ENCODE results near the gene LRP8. TPM values are rescaled to one million over a fixed set of nuclear protein-coding genes. Genes with fewer than 3 reads are reported as not detected.

LRP8 gene
- total and polyA plus RNA-seq, 5 experiments from 2014 or later: 0.75 to 11.7 (median 1.4) TPM

DNA sequence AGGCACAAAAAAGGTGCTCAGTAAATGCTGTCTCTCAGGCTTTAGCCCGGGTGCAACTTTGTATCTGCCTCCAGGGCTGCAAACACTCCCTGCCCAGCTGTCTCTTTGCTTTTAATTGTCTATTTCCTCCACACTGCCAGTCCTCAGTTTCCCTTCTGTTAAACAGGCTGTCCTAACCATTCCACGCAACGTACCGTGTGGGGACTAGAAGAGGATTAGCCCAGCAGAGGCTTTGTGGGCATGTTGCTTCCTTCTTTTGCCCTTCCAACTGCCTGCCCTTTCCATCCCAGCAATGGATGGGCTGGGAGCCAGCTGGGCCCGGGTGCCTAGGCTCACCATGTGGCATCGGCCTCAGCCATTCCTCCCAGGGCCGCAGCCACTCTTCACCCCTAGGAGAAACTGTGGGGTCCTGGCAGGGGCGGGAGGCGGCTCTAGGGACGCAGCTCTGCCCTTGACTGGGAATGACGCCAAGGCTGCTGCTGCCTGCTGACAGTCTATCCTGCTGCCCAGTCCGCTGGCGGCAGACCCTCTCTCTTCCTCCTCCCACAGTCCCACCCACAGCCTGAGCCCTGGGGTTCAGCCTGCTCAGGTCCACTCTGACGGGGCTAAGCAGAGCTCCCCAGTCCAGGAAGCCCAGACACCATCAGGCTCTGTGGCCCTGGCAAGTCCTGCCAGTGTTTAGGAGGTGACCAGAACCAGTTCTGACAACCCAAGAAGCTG, 40.6 kb upstream of the LRP8 start:
- peak overlapping the region; percentile 80 to 95 (median 88) for H3K4me3 Mint-ChIP-seq
- peak overlapping the region; percentile 86 to 96 (median 92) for H3K27ac Mint-ChIP-seq
- H3K36me3 Mint-ChIP-seq: no peaks in the 10 kb centered on the region
- DNase-seq (no peak), ATAC-seq (no peak)
- peaks cover 14 to 40% (median 26%) of the 10 kb centered on the region in 4 donors for H3K4me1 Mint-ChIP-seq
- POLR2A ChIA-PET: interaction anchor here (0.6 to 1.3 kb wide), 3 partner anchors 10 to 45 kb away, joined by 4 read pairs; no protein-coding TSS in a partner anchor
- H3K9me3 Mint-ChIP-seq: no peaks in the 10 kb centered on the region
- no peaks in the 10 kb centered on the region for H3K27me3 Mint-ChIP-seq

DNA sequence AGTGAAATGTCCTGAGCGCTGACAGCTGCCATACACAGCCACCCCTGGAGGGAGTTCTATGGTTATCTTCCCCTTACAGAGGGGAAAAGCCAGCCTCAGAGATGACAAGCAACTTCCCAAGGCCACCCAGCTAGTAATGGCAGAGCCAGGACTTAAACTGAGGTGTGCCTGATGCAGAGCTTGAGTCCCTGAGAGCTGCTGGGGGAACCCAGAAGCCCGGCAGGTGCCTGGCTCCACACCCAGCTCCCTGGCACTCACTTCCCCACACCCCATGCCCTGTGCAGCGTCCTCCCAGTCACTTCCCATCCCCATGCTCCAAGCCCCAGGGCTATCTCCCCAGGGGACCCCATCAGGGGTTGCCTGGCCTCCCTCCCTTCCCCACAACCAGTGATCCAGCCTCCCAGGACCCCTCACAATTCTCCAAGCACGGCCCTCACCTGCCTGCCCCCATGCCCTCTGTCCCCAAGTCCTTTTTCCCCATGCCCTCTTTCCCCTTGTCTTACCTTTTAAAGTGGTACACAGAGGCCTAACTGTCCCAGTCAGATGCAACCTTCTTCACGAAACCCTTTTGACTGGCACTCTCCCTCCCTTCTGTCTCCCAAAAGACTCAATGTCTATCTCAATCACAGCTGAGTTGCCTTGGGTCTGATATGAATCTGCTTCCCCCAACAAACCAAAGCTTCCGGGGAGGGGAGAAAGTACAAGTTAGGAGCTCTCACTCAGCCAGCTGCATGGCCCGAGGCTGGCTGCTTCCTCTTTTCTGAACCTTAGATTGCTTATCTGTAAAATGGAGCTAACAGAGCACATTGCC, 39.8 kb upstream of the LRP8 start:
- DNase-seq (peak in 5 of 10 donors; percentile 12 to 42 (median 36)), ATAC-seq (peak; percentile 91 to 92)
- Mint-ChIP-seq H3K4me3 (peak overlapping the region; percentile 80 to 95 (median 88)), H3K9me3 (no peaks in the 10 kb centered on the region), H3K4me1 (peaks cover 15 to 40% (median 26%) of the 10 kb centered on the region in 4 donors), H3K27me3 (peaks cover 0 to 3% (median 0%) of the 10 kb centered on the region in 5 donors), H3K27ac (peak overlapping the region; percentile 86 to 96 (median 92)), H3K36me3 (no peaks in the 10 kb centered on the region)
- POLR2A ChIA-PET: interaction anchor here (0.6 to 1.3 kb wide), 3 partner anchors 10 to 45 kb away, joined by 4 read pairs; no protein-coding TSS in a partner anchor

- no peaks in the 10 kb centered on the region for H3K36me3 Mint-ChIP-seq
- H3K9me3 Mint-ChIP-seq: no peaks in the 10 kb centered on the region
- no peak for DNase-seq
- no peak for ATAC-seq
- peak overlapping the region in 9 of 10 donors; percentile 80 to 95 (median 89) for H3K4me3 Mint-ChIP-seq
- peaks cover 0 to 3% (median 0%) of the 10 kb centered on the region in 5 donors for H3K27me3 Mint-ChIP-seq
- POLR2A ChIA-PET: interaction anchor here (1.3 kb wide), 1 partner anchor 41 kb away, joined by 4 read pairs; no protein-coding TSS in a partner anchor
- H3K27ac Mint-ChIP-seq: peak overlapping the region in 5 of 10 donors; percentile 20 to 94 (median 86)
- peaks cover 15 to 40% (median 26%) of the 10 kb centered on the region in 4 donors for H3K4me1 Mint-ChIP-seq
These were observed 39.1 kb upstream of the LRP8 start for GRCh38 chr1:53366901-53367502.

DNA sequence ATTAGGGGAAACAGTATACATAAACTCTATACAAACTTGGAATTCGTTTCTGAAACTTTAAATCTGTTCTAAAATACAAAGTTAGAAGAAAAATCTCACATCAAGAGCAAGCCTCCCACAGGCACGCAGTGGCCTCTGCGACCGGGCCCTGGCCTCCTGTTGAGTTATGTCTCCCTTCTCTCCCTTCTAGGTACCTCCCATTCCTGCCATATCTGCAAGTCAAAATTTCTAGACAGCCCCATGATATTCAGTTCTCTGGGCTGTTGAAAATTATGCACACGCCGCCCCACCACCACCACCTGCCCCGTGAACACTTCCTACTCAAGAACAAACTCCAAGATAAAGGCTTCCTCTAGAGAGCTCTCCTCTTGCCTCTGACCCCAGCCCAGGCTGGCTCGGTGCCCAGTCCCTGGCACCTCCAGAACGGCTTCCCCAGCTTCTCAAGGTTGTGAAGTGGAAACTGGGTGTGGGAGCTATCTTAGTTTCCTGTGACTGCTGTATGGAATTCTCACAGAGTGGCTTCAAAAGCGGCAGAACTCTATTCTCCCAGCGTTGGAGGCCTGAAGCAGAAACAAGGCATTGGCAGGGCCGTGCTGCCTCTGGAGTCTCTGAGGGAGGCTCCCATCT, 37.7 kb upstream of the LRP8 start:
- peak overlapping the region in 2 of 10 donors; percentile 17 to 53 for H3K27ac Mint-ChIP-seq
- H3K4me1 Mint-ChIP-seq: peaks cover 15 to 40% (median 26%) of the 10 kb centered on the region in 4 donors
- no peaks in the 10 kb centered on the region for H3K9me3 Mint-ChIP-seq
- no peaks in the 10 kb centered on the region for H3K36me3 Mint-ChIP-seq
- peak overlapping the region in 1 of 10 donors; percentile 19 for H3K4me3 Mint-ChIP-seq
- POLR2A ChIA-PET: interaction anchor here (0.7 kb wide), 1 partner anchor 48 kb away, joined by 3 read pairs; no protein-coding TSS in a partner anchor
- H3K27me3 Mint-ChIP-seq: peaks cover 0 to 3% (median 0%) of the 10 kb centered on the region in 5 donors
- DNase-seq: no peak
- ATAC-seq: no peak

- Mint-ChIP-seq H3K4me3 (no peak overlapping the region), H3K27ac (peak overlapping the region in 3 of 10 donors; percentile 62 to 79 (median 76)), H3K4me1 (peaks cover 9 to 30% (median 16%) of the 10 kb centered on the region in 4 donors), H3K9me3 (peaks cover 0 to 11% (median 3%) of the 10 kb centered on the region in 9 donors), H3K36me3 (peaks cover 0 to 5% (median 4%) of the 10 kb centered on the region in 3 donors), H3K27me3 (peaks cover 0 to 7% (median 0%) of the 10 kb centered on the region in 5 donors)
- POLR2A ChIA-PET: no interaction called here
- ATAC-seq (no peak), DNase-seq (peak in 1 of 10 donors; percentile 6)
These were observed 35.2 kb upstream of the LRP8 start for GRCh38 chr1:53362851-53363642.

DNA sequence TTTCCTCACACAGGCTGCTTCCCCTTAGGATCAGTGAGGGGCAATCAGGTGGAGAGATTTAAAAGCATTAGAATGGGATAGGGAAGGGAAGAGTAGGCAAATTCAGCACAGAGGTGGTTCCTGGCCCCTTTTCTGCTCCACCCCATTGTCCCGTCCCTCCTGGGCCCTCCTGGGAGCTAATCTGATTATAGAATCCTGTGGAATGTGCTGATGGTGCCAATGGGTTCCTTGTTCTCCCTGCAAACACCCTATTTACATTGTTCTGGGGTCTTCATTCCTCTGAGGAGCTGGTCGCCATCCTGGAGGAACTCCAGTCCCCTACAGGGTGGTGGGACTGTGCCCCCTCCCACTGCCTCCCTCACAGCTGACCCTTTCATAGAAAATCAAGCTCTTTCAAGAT, 34.4 kb upstream of the LRP8 start:
- H3K4me3 Mint-ChIP-seq: no peak overlapping the region
- ATAC-seq (no peak), DNase-seq (peak in 1 of 10 donors; percentile 4)
- H3K27ac Mint-ChIP-seq: peak overlapping the region in 1 of 10 donors; percentile 76
- peaks cover 0 to 7% (median 0%) of the 10 kb centered on the region in 5 donors for H3K27me3 Mint-ChIP-seq
- POLR2A ChIA-PET: no interaction called here
- peaks cover 0 to 5% (median 4%) of the 10 kb centered on the region in 3 donors for H3K36me3 Mint-ChIP-seq
- peaks cover 0 to 12% (median 3%) of the 10 kb centered on the region in 9 donors for H3K9me3 Mint-ChIP-seq
- peaks cover 3 to 22% (median 9%) of the 10 kb centered on the region in 4 donors for H3K4me1 Mint-ChIP-seq

DNA sequence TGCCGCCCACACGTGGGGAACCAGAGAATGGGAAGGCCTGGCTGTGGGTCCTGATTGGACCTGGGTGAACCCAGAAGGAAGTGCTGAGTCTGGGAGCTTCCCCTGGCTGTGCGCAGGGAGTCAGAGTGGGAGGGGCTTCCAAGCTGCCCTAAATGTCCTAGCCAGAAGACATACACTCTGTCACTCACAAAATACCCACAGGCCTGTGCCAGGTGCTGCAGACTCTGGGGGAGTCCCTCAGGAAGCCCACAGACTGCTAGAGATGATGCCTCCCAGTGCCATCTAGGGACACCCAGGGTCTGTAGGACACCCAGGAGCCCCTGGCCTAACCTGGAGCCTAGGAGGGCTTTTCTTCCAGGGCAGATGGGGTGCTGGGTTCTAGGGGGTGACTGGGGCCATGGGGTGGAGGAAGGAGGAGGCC, 33.7 kb upstream of the LRP8 start:
- peaks cover 0 to 11% (median 11%) of the 10 kb centered on the region in 3 donors for H3K36me3 Mint-ChIP-seq
- peaks cover 0 to 7% (median 0%) of the 10 kb centered on the region in 5 donors for H3K27me3 Mint-ChIP-seq
- ATAC-seq (no peak), DNase-seq (no peak)
- no peak overlapping the region for H3K4me3 Mint-ChIP-seq
- H3K4me1 Mint-ChIP-seq: peaks cover 3 to 16% (median 5%) of the 10 kb centered on the region in 4 donors
- peaks cover 5 to 19% (median 9%) of the 10 kb centered on the region in 9 donors for H3K9me3 Mint-ChIP-seq
- no peak overlapping the region for H3K27ac Mint-ChIP-seq
- POLR2A ChIA-PET: no interaction called here

GRCh38 chr1:53359934-53360276, 32.0 kb upstream of the LRP8 start:
- Mint-ChIP-seq H3K9me3 (peaks cover 5 to 29% (median 12%) of the 10 kb centered on the region in 9 donors), H3K4me3 (no peak overlapping the region), H3K36me3 (peaks cover 0 to 17% (median 11%) of the 10 kb centered on the region in 3 donors), H3K27ac (no peak overlapping the region), H3K27me3 (peaks cover 0 to 7% (median 0%) of the 10 kb centered on the region in 5 donors), H3K4me1 (peaks cover 0 to 4% (median under 1%) of the 10 kb centered on the region in 4 donors)
- no peak for ATAC-seq
- POLR2A ChIA-PET: no interaction called here
- no peak for DNase-seq

- POLR2A ChIA-PET: no interaction called here
- H3K4me1 Mint-ChIP-seq: peaks cover 0 to 2% (median under 1%) of the 10 kb centered on the region in 4 donors
- DNase-seq (peak in 1 of 10 donors; percentile 12), ATAC-seq (no peak)
- peaks cover 5 to 29% (median 12%) of the 10 kb centered on the region in 9 donors for H3K9me3 Mint-ChIP-seq
- no peak overlapping the region for H3K4me3 Mint-ChIP-seq
- peaks cover 0 to 17% (median 11%) of the 10 kb centered on the region in 3 donors for H3K36me3 Mint-ChIP-seq
- peaks cover 0 to 7% (median 0%) of the 10 kb centered on the region in 5 donors for H3K27me3 Mint-ChIP-seq
- no peak overlapping the region for H3K27ac Mint-ChIP-seq
These were observed 31.5 kb upstream of the LRP8 start for GRCh38 chr1:53359225-53359933.

GRCh38 chr1:53356637-53357036, 28.8 kb upstream of the LRP8 start:
- Mint-ChIP-seq H3K9me3 (peaks cover 5 to 29% (median 12%) of the 10 kb centered on the region in 9 donors), H3K36me3 (peaks cover 0 to 17% (median 11%) of the 10 kb centered on the region in 3 donors), H3K27me3 (peaks cover 0 to 3% (median 0%) of the 10 kb centered on the region in 5 donors), H3K27ac (no peak overlapping the region), H3K4me1 (no peaks in the 10 kb centered on the region), H3K4me3 (no peak overlapping the region)
- POLR2A ChIA-PET: no interaction called here
- no peak for ATAC-seq
- DNase-seq: no peak

- POLR2A ChIA-PET: no interaction called here
- no peak for ATAC-seq
- no peak for DNase-seq
- Mint-ChIP-seq H3K4me1 (no peaks in the 10 kb centered on the region), H3K9me3 (peaks cover 5 to 29% (median 12%) of the 10 kb centered on the region in 9 donors), H3K27ac (no peak overlapping the region), H3K36me3 (peaks cover 0 to 17% (median 11%) of the 10 kb centered on the region in 3 donors), H3K27me3 (peaks cover 0 to 1% (median 0%) of the 10 kb centered on the region in 5 donors), H3K4me3 (no peak overlapping the region)
These were observed 26.2 kb upstream of the LRP8 start for GRCh38 chr1:53354119-53354518.

All from naive thymus-derived CD8-positive, alpha-beta T cell (primary cell).